Ectodermal cell (in vitro differentiated cells): Measurements from ENCODE around the gene TBC1D22A.

ENCODE experiments used
- H3K27ac ChIP-seq: 2 replicates; pipeline ENCODE4 v1.7.0; 2013; ENCODE audit warnings: mild to moderate bottlenecking, low read depth, low read length; ENCODE audit not compliant: insufficient read depth, poor library complexity, severe bottlenecking
- H3K27me3 ChIP-seq: 2 replicates; pipeline ENCODE4 v1.7.0; 2013; ENCODE audit warnings: mild to moderate bottlenecking, low read length; ENCODE audit not compliant: insufficient read depth, control insufficient read depth, poor library complexity, severe bottlenecking
- H3K36me3 ChIP-seq: one replicate; pipeline ENCODE4 v1.7.0; 2013; ENCODE audit warnings: low read length; ENCODE audit not compliant: control insufficient read depth, insufficient read depth
- H3K4me1 ChIP-seq: one replicate; pipeline ENCODE4 v1.7.0; 2013; ENCODE audit warnings: low read length; ENCODE audit not compliant: control insufficient read depth, insufficient read depth
- H3K4me3 ChIP-seq: 2 replicates; pipeline ENCODE4 v1.7.0; 2013; ENCODE audit warnings: low read depth, low read length, control low read depth; ENCODE audit not compliant: insufficient read depth
- H3K9me3 ChIP-seq: 2 replicates; pipeline ENCODE4 v1.7.0; 2013; ENCODE audit warnings: mild to moderate bottlenecking, low read length, moderate library complexity; ENCODE audit not compliant: control insufficient read depth
- WGBS, 2 experiments: methylation state at CpG; one replicate each; pipeline ENCODE4 v1.1.7; 2013; ENCODE audit warnings: missing lambda C conversion rate in 2 of 2; 5-methylcytosine and 5-hydroxymethylcytosine counted together

Gene TBC1D22A

GRCh38 chr22:46864314-46865051, 102.0 kb downstream of the TBC1D22A start:
- Histone ChIP-seq H3K9me3 (no peaks in the 10 kb centered on the region), H3K27me3 (no peaks in the 10 kb centered on the region), H3K4me1 (no peaks in the 10 kb centered on the region), H3K4me3 (no peak overlapping the region), H3K36me3 (no peaks in the 10 kb centered on the region), H3K27ac (no peak overlapping the region)
- WGBS, 2 experiments: 94 to 96% methylated on average over 10 of the region's 10 CpGs

GRCh38 chr22:46865052-46865434, 102.6 kb downstream of the TBC1D22A start:
- H3K4me3 ChIP-seq: no peak overlapping the region
- H3K4me1 ChIP-seq: no peaks in the 10 kb centered on the region
- no peaks in the 10 kb centered on the region for H3K36me3 ChIP-seq
- no peaks in the 10 kb centered on the region for H3K27me3 ChIP-seq
- 96 to 100% methylated on average over 3 of the region's 3 CpGs for WGBS, 2 experiments
- no peaks in the 10 kb centered on the region for H3K9me3 ChIP-seq
- no peak overlapping the region for H3K27ac ChIP-seq

GRCh38 chr22:46865642-46866041, 103.2 kb downstream of the TBC1D22A start:
- Histone ChIP-seq H3K27ac (no peak overlapping the region), H3K27me3 (no peaks in the 10 kb centered on the region), H3K36me3 (peaks cover 2% of the 10 kb centered on the region), H3K4me3 (no peak overlapping the region), H3K4me1 (no peaks in the 10 kb centered on the region), H3K9me3 (no peaks in the 10 kb centered on the region)
- 95 to 96% methylated on average over 6 to 7 of the region's 7 CpGs for WGBS, 2 experiments

DNA sequence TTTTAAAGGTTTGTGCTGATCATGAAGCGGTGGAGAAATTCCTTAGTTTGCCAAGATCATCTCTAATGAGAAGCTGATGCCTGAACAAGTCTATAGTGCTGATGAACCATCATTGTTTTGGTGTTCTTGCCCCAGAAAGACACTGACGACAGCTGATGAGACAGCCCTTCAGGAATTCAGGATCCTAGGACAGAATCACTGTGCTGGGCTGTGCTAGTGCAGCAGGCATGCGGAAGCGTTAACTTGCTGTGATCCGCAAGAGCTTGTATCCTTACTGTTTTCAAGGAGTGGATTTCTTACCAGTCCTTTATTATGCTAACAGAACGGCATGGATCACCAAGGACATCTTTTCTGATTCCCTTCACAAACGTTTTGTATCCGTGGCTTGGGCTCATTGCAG, 104.1 kb downstream of the TBC1D22A start:
- no peak overlapping the region for H3K4me3 ChIP-seq
- no peak overlapping the region for H3K27ac ChIP-seq
- H3K36me3 ChIP-seq: peaks cover 3% of the 10 kb centered on the region
- no peaks in the 10 kb centered on the region for H3K27me3 ChIP-seq
- 53 to 58% methylated on average over 8 of the region's 8 CpGs for WGBS, 2 experiments
- no peaks in the 10 kb centered on the region for H3K4me1 ChIP-seq
- no peaks in the 10 kb centered on the region for H3K9me3 ChIP-seq

- peaks cover 3% of the 10 kb centered on the region for H3K36me3 ChIP-seq
- H3K9me3 ChIP-seq: no peaks in the 10 kb centered on the region
- H3K4me1 ChIP-seq: no peaks in the 10 kb centered on the region
- H3K27me3 ChIP-seq: no peaks in the 10 kb centered on the region
- WGBS, 2 experiments: 93 to 94% methylated on average over 4 of the region's 4 CpGs
- no peak overlapping the region for H3K27ac ChIP-seq
- no peak overlapping the region for H3K4me3 ChIP-seq
Observed at GRCh38 chr22:46867106-46867505, 104.7 kb downstream of the TBC1D22A start.

GRCh38 chr22:46869329-46869728, 106.9 kb downstream of the TBC1D22A start:
- Histone ChIP-seq H3K4me1 (no peaks in the 10 kb centered on the region), H3K27me3 (no peaks in the 10 kb centered on the region), H3K27ac (no peak overlapping the region), H3K4me3 (no peak overlapping the region), H3K36me3 (peaks cover 7% of the 10 kb centered on the region), H3K9me3 (no peaks in the 10 kb centered on the region)
- 92 to 93% methylated on average over 5 of the region's 5 CpGs for WGBS, 2 experiments

GRCh38 chr22:46869831-46870441, 107.5 kb downstream of the TBC1D22A start:
- Histone ChIP-seq H3K4me1 (no peaks in the 10 kb centered on the region), H3K36me3 (peaks cover 7% of the 10 kb centered on the region), H3K27me3 (no peaks in the 10 kb centered on the region), H3K9me3 (no peaks in the 10 kb centered on the region), H3K27ac (no peak overlapping the region), H3K4me3 (no peak overlapping the region)
- WGBS, 2 experiments: 93 to 95% methylated on average over 1 of the region's 1 CpG

DNA sequence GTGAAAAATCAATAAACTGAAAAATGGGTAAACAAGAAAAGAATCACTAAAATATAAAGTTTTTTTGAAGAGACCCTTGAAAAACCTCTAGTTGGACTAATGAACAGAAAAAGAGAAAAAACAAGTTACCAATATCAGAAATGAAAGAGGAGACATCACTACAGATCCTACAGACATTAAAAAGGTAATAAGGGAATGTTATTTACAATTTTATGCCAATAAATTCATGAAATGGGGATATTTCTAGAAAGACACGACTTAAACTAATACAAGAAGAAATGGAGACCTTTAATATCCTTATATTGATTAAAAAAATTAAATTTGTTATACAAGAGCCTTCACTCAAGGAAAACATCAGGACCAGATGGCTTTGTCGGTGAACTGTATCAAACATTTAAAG, 109.4 kb downstream of the TBC1D22A start:
- WGBS, 2 experiments: 82 to 100% methylated on average over 1 of the region's 2 CpGs
- Histone ChIP-seq H3K27me3 (no peaks in the 10 kb centered on the region), H3K4me3 (no peak overlapping the region), H3K27ac (no peak overlapping the region), H3K9me3 (no peaks in the 10 kb centered on the region), H3K36me3 (peaks cover 7% of the 10 kb centered on the region), H3K4me1 (no peaks in the 10 kb centered on the region)

DNA sequence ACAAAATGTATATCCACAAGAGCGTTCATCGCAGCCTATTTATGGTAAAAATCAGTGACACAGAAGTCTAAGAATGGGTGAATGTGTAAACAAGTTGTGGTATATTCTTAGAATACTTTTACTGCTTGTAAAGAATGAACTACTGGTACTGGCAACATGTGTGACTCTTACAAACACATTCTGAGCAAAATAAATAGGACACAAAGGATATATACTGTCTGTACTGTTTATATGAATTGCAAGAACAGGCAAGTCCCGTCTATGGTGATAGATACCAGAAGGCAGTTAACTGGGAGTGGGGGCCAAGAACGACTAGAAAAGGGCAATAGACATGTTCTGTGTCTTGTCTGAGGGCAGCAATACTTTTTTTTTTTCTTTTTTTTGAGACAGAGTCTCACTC, 112.6 kb downstream of the TBC1D22A start:
- WGBS, 2 experiments: 90 to 96% methylated on average over 4 of the region's 4 CpGs
- no peaks in the 10 kb centered on the region for H3K9me3 ChIP-seq
- H3K36me3 ChIP-seq: peaks cover 7% of the 10 kb centered on the region
- H3K4me1 ChIP-seq: no peaks in the 10 kb centered on the region
- H3K27me3 ChIP-seq: no peaks in the 10 kb centered on the region
- no peak overlapping the region for H3K4me3 ChIP-seq
- no peak overlapping the region for H3K27ac ChIP-seq

DNA sequence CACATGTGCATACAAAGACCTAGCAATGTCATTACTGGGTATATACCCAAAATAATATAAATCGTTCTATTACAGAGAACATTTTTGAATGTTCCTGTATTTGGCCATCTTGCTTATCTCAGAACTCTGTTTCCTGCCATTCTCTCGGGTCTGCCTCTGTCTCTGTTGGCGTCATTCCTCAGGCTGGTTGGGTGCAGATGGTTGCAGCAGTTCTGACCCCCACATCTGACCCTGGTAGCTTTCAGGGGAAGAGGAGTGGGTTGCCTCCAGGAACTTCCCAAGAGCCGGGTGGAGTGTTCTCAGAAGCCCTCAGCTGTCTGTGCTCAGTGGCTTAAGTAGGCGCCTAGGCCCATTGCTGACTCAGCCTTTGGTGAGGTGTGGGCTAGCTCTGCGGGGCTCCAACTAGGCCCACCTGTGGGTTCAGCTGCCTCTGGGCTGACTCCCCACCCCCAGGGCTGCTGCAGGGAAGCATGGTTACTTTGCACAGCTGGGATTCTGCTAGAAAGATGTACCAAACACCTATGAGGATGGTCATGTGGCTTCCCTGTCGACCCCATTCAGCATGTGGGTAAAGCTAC, 114.0 kb downstream of the TBC1D22A start:
- no peak overlapping the region for H3K4me3 ChIP-seq
- H3K27ac ChIP-seq: no peak overlapping the region
- H3K4me1 ChIP-seq: no peaks in the 10 kb centered on the region
- H3K36me3 ChIP-seq: peaks cover 4% of the 10 kb centered on the region
- H3K27me3 ChIP-seq: no peaks in the 10 kb centered on the region
- WGBS, 2 experiments: 89 to 91% methylated on average over 7 of the region's 7 CpGs
- H3K9me3 ChIP-seq: no peaks in the 10 kb centered on the region
